Activated T-cell treated with anti-CD3 and anti-CD28 coated beads for 48 hours (primary cell): ENCODE measurements around the gene SPTBN2.

ENCODE experiments used
- DNase-seq: peaks from one replicate; pipeline ENCODE4 v3.0.0-alpha.2; 2020; ENCODE audit warnings: low read depth

The SPTBN2 gene

DNA sequence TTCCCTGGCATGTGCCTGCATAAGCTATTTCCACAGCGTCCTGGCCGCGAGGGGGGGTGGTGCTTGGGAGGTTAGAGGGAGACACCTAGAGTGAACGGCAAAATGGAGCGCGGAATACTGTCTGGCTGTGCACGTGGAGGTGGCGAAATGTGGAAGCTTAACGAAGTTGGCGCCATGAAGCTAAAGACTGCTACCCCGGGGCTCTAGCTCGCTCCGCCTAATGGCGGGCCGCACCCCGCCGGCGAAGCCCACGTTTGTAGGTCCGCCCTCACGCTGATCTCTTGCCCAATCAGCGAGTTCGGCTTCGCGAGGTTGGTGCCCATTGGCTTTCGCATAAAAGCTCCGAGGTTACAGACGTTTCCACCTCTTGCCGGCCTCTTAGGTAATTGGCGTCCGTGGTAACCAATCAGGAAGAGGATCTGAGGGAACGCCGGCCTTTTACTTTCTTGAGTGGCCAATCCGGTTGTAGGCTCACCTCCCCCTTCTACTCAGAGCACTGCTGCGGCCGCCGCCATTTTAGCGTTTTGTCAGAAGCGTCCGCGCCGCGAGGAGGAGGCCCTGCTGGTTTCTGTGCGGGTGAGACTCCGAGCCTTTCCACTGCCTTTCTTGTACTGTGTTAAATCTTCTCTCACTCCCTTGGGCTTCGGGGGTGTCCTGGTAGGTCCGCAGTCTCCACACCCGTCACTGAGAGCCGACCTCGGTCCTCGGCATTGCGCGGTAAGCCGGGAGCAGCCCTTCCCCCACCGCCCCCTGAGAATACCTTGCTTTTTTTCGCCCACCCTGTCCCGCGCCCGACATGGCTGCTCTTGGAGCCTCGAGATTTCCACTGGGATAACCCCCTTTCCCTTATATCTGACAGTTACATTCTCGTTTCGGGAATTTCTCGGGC is 90.6 kb downstream of the SPTBN2 start, which contains the start of gene RBM4:
TSS of gene RBM4 (plus strand) at position 527 of the 889 bp plus-strand sequence. CDS start 1,009 bp downstream, outside the sequence.
- peak; percentile 89 for DNase-seq

DNA sequence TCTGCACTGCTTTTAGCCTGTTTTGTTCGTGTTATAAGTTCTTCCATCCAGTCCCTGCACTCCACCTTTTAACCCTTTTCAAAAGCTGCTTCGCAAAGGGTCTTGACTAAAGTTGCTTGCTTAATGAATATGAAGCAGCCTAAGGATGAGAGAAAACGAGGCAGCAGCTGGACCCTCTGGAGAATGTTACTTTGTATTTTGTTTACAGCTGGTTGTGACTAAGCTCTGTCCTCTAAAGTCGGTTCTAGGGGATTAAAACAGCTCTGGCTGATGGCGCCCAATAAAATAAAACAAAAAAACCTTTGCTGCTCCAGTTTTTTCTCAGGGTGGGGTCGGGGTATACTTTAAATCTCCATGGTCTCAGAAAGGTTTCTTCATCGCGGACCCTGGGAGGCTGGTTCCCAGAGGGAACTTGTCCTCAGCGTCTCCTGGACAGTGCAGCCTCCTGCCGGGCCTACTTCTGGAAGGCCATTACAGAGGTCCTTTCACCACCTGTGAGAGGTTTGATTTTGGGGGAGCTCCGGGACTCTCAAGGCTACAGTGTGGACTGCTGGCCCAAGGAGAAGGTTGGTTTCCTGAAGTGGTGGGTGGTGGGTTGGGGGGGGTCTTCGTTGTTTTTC is 91.3 kb downstream of the SPTBN2 start:
- no peak for DNase-seq

DNA sequence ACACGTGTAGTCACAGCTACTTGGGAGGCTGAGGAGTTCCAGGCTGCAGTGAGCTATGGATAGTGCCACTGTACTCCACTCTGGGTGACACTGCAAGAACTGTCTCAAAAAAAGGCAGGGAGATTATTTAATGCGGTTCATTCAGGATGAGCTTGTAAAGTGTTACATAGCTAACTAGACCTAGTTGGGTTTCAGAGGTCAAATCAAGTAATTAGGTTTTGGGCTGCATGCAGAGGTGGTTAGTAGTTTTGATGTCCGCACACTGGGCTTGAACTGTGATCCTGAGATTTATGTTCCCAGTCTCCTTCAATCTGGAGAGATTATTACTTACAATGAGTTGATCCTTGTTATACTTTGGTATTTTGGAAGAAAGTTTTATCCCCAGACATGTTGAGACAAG is 92.6 kb downstream of the SPTBN2 start:
- no peak for DNase-seq
